Measurements from ENCODE around the gene AKAP17A. TPM values are rescaled to one million over a fixed set of nuclear protein-coding genes. Genes with fewer than 3 reads are reported as not detected.

The AKAP17A gene
- total and polyA plus RNA-seq, 8 donors = 20.5 to 106 (median 28.1) TPM

- Histone ChIP-seq H3K27me3 (peaks cover 0 to 5% (median 0%) of the 10 kb centered on the region in 4 donors), H3K9me3 (no peaks in the 10 kb centered on the region), H3K4me3 (no peak overlapping the region), H3K27ac (no peak overlapping the region), H3K36me3 (no peaks in the 10 kb centered on the region), H3K4me1 (no peaks in the 10 kb centered on the region)
- FAIRE-seq = no peak
- intact Hi-C loops (cut with DNase I) = no loop called here
- no peak for DNase-seq
- TF ChIP-seq, protein P1, sequence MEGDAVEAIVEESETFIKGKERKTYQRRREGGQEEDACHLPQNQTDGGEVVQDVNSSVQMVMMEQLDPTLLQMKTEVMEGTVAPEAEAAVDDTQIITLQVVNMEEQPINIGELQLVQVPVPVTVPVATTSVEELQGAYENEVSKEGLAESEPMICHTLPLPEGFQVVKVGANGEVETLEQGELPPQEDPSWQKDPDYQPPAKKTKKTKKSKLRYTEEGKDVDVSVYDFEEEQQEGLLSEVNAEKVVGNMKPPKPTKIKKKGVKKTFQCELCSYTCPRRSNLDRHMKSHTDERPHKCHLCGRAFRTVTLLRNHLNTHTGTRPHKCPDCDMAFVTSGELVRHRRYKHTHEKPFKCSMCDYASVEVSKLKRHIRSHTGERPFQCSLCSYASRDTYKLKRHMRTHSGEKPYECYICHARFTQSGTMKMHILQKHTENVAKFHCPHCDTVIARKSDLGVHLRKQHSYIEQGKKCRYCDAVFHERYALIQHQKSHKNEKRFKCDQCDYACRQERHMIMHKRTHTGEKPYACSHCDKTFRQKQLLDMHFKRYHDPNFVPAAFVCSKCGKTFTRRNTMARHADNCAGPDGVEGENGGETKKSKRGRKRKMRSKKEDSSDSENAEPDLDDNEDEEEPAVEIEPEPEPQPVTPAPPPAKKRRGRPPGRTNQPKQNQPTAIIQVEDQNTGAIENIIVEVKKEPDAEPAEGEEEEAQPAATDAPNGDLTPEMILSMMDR (IDR thresholded peaks at IDR 0.05) = no peak
- ATAC-seq = no peak
- 69 to 75% methylated on average over 8 of the region's 8 CpGs for WGBS, 2 donors
These were observed 7.0 kb upstream of the AKAP17A start for GRCh38 chrX:1584237-1585011.

- ATAC-seq (no peak), DNase-seq (peak in 1 of 6 donors; percentile 13), FAIRE-seq (no peak)
- Histone ChIP-seq H3K4me1 (no peaks in the 10 kb centered on the region), H3K4me3 (no peak overlapping the region), H3K27me3 (peaks cover 0 to 5% (median 0%) of the 10 kb centered on the region in 4 donors), H3K9me3 (no peaks in the 10 kb centered on the region), H3K36me3 (no peaks in the 10 kb centered on the region), H3K27ac (no peak overlapping the region)
- intact Hi-C loops (cut with DNase I) = no loop called here
- WGBS, 2 donors = 44 to 47% methylated on average over 5 of the region's 5 CpGs
- TF ChIP-seq, protein P1 (IDR thresholded peaks at IDR 0.05) = no peak
These were observed 4.2 kb upstream of the AKAP17A start for GRCh38 chrX:1587161-1587560.

- no peak for FAIRE-seq
- intact Hi-C loops (cut with DNase I) = no loop called here
- WGBS, 2 donors = 84 to 87% methylated on average over 12 of the region's 12 CpGs
These were observed 1.9 kb upstream of the AKAP17A start for GRCh38 chrX:1589356-1590130.

DNA sequence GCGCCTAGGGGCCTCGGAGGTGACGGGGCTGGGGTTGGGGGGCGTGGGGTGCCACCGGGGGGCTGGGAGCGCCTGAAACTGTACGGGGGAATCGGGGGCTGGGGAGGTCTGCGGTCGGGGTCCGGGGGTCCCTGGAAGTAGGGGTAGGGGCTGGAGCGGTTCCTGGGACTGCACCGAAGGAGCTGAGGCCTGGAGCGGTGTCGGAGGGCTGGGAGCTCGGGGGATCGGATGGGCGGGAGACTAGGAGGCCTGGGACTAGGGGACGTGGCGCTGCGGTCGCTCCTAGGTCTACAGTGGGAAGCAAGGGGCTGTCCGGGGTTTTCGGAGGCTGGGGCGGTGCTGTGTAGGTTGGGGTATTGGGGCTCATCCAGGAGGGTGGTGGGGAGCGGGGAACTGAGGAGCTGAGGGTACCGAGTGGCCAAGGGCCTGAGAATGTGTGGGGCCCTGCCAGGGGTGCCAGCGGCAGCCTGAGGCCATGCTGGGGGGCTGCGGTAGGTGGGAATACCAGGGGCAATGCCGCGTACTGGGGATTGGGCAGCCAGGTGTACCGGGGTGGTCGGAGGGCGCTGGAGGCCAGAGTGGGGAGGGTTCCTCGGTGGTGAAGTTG, 562 bp downstream of the AKAP17A start:
- intact Hi-C loops (cut with DNase I) = no loop called here
- H3K4me3 ChIP-seq = peak overlapping the region; percentile 65 to 72 (median 68)
- H3K27me3 ChIP-seq = no peaks in the 10 kb centered on the region
- peak in 1 of 6 donors; percentile 84 for DNase-seq
- WGBS, 2 donors = 1 to 4% methylated on average over 29 to 35 of the region's 35 CpGs
- peak overlapping the region; percentile 45 to 75 (median 68) for H3K27ac ChIP-seq
- no peaks in the 10 kb centered on the region for H3K4me1 ChIP-seq
- ATAC-seq = peak; percentile 8 to 35 (median 22)
- H3K9me3 ChIP-seq = no peaks in the 10 kb centered on the region
- peaks cover 7 to 26% (median 24%) of the 10 kb centered on the region in 3 donors for H3K36me3 ChIP-seq
- FAIRE-seq = no peak
- TF ChIP-seq, protein P1 (IDR thresholded peaks at IDR 0.05) = no peak

More at GRCh38 chrX:1589356-1590130, 1.9 kb upstream of the AKAP17A start:
- Histone ChIP-seq H3K9me3 (no peaks in the 10 kb centered on the region), H3K36me3 (peaks cover 2 to 10% (median 9%) of the 10 kb centered on the region in 3 donors), H3K4me1 (no peaks in the 10 kb centered on the region), H3K27ac (no peak overlapping the region), H3K27me3 (no peaks in the 10 kb centered on the region), H3K4me3 (no peak overlapping the region)
- DNase-seq (peak in 1 of 6 donors; percentile 14), ATAC-seq (no peak)
- TF ChIP-seq, protein P1 (IDR thresholded peaks at IDR 0.05) = no peak

Measured in pancreas (tissue), 10 donors.